OCI-LY3 (cell line): ENCODE results near the gene SURF4.
A peak's percentile ranks its signal among the peaks of the same experiment; 100 is the strongest.

Experiments
- H2AFZ ChIP-seq: fragments of 200-600, 300-600 bp; shearing (Covaris generic); 2 replicates; pipeline ENCODE4 v1.6.0; 2014; ENCODE audit warnings: antibody characterized with exemption, low read depth, low read length
- H3K27ac ChIP-seq: fragments of 200-600, 300-600 bp; sonication (generic); 2 replicates; pipeline ENCODE4 v1.5.1; 2014; ENCODE audit warnings: mild to moderate bottlenecking, low read length, moderate library complexity, mixed read lengths
- H3K27me3 ChIP-seq: fragments of 200-600, 300-600 bp; sonication (generic); 2 replicates; pipeline ENCODE4 v1.6.1; 2014; ENCODE audit warnings: low read depth, low read length, mixed read lengths
- H3K36me3 ChIP-seq: fragments of 200-600, 300-600 bp; sonication (generic); replicated peaks from 2 replicates; pipeline ENCODE3; 2014; ENCODE audit warnings: low read depth, low read length, mixed read lengths
- H3K4me1 ChIP-seq: fragments of 300-600, 200-600 bp; sonication (generic); 2 replicates; pipeline ENCODE4 v1.6.1; 2014; ENCODE audit warnings: low read length, mixed read lengths
- H3K4me2 ChIP-seq: fragments of 200-600, 300-600 bp; sonication (generic); 2 replicates; pipeline ENCODE4 v1.6.1; 2014; ENCODE audit warnings: low read length, mixed read lengths
- H3K4me3 ChIP-seq: fragments of 300-600, 200-600 bp; sonication (generic); 2 replicates; pipeline ENCODE4 v1.5.1; 2014; ENCODE audit warnings: antibody characterized with exemption, mild to moderate bottlenecking, low read length, moderate library complexity
- H3K79me2 ChIP-seq: fragments of 300-600, 200-600 bp; shearing (Covaris generic); 2 replicates; pipeline ENCODE4 v1.6.1; 2014; ENCODE audit warnings: mild to moderate bottlenecking, low read length, mixed read lengths
- H3K9ac ChIP-seq: fragments of 300-600, 200-600 bp; shearing (Covaris generic); 2 replicates; pipeline ENCODE4 v1.6.0; 2014; ENCODE audit warnings: mild to moderate bottlenecking, low read length, moderate library complexity
- H3K9me3 ChIP-seq: fragments of 200-600, 300-600 bp; shearing (Covaris generic); 2 replicates; pipeline ENCODE4 v1.6.1; 2014; ENCODE audit warnings: low read length, mixed read lengths; ENCODE audit not compliant: insufficient read depth
- H4K20me1 ChIP-seq: fragments of 200-600, 300-600 bp; sonication (generic); 2 replicates; pipeline ENCODE4 v1.6.1; 2016; ENCODE audit warnings: low read length, mixed read lengths; ENCODE audit not compliant: insufficient read depth
- EZH2phosphoT487 ChIP-seq: fragments of 200-600 bp; shearing (Covaris generic); IDR thresholded peaks from 2 replicates; pipeline ENCODE4 v1.6.1; 2018; ENCODE audit warnings: antibody characterized with exemption, mixed run types, low read depth
- TF ChIP-seq, protein P1 (sequence below): fragments of 200-600, 300-600 bp; sonication (generic); IDR thresholded peaks from 2 replicates; pipeline ENCODE4 v1.5.1; 2014; ENCODE audit warnings: antibody characterized with exemption, low read length, low read depth

The SURF4 gene

DNA sequence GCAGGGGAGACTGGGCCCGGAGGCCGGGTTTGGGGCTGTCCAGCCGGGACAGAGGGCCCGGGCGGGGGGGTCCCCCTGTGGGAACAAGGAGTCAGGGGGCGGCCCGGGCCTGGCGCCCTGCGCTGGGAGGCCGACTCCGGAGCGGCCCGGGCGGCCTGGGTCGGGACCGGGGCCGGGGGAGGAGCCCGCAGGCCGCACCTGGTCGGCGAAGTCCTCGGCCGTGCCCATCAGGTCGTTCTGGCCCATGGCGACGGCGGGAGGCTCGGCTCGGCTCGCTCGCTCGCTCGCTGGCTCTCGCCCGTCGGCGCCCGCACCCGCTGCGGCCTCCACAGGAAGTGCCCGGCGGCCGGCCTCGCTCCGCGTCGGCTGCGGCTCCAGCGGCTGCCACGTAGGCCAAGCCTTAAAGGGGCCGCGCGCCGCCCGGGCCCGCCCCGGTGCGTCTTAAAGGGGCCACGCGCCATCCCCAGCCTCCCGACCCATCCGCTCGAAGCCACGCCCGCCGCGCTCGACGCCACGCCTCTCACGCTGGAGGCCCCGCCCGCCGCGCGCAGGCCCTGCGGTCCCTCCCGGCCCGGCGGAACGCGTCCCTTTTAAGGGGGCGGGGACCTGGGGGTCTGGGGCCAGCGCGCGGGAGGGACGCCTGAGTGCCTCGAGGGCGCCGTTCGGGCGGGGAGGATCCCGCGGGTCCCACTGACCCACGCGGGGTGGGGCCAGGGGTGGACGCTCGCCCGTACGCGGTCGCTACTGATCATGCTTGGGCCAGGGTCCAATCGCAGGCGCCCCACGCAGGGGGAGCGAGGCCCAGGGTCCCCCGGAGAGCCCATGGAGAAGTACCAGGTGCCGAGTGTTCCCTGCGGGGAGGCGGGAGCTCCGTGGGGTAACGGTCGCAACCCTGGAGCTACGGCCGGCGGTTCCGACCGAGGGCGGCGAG lies at the start of gene SURF4, which contains the start of gene STKLD1:
TSS of gene SURF4 (minus strand) at position 337 of the 931 bp plus-strand sequence. CDS start at position 246, 91 bp downstream.
TSS of gene STKLD1 (plus strand) at position 643 of the 931 bp plus-strand sequence. CDS start at position 751, 108 bp downstream.
- peak within 1 kb of the TSS; percentile 61; the same call in 1 of the 2 replicates for H2AFZ ChIP-seq

DNA sequence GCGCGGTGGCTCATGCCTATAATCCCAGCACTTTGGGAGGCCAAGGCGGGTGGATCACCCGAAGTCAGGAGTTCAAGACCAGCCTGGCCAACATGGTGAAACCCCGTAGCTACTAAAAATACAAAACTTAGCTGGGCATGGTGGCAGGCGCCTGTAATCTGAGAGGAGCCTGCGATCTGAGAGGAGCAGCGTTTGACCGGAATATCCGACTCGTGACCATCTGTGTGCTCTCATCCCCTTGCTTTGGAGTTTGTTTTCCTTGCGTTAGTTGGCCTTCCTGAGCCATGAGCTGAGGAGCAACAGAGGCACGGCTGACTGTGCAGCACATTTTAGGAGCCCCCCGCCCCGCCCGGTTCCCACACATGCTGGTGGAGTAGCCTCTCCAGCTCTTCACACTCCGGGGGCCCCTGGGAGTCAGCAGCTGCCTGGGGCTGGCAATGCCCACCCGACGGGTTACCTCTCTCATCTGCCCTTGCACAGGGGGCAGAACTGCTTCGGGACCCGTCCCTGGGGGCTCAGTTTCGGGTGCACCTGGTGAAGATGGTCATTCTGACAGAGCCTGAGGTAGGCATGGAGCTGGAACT lies 49.3 kb upstream of the SURF4 start:
- no peak for TF ChIP-seq EZH2phosphoT487
- TF ChIP-seq, protein P1, sequence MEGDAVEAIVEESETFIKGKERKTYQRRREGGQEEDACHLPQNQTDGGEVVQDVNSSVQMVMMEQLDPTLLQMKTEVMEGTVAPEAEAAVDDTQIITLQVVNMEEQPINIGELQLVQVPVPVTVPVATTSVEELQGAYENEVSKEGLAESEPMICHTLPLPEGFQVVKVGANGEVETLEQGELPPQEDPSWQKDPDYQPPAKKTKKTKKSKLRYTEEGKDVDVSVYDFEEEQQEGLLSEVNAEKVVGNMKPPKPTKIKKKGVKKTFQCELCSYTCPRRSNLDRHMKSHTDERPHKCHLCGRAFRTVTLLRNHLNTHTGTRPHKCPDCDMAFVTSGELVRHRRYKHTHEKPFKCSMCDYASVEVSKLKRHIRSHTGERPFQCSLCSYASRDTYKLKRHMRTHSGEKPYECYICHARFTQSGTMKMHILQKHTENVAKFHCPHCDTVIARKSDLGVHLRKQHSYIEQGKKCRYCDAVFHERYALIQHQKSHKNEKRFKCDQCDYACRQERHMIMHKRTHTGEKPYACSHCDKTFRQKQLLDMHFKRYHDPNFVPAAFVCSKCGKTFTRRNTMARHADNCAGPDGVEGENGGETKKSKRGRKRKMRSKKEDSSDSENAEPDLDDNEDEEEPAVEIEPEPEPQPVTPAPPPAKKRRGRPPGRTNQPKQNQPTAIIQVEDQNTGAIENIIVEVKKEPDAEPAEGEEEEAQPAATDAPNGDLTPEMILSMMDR: no peak

More for the DNA sequence above, at the start of gene SURF4, which contains the start of gene STKLD1:
- Histone ChIP-seq H3K4me3 (peak within 1 kb of the TSS; percentile 93), H3K4me2 (peak within 1 kb of the TSS; percentile 77), H3K79me2 (peaks cover 49% of the 10 kb centered on the region), H3K36me3 (peaks cover 17% of the 10 kb centered on the region), H3K27ac (peak within 1 kb of the TSS; percentile 60), H4K20me1 (peaks cover 35% of the 10 kb centered on the region), H3K4me1 (peaks cover 11% of the 10 kb centered on the region; the same call in 1 of the 2 replicates), H3K9me3 (no peaks in the 10 kb centered on the region), H3K27me3 (no peaks in the 10 kb centered on the region), H3K9ac (peak within 1 kb of the TSS; percentile 99)
- TF ChIP-seq, protein P1: no peak

DNA sequence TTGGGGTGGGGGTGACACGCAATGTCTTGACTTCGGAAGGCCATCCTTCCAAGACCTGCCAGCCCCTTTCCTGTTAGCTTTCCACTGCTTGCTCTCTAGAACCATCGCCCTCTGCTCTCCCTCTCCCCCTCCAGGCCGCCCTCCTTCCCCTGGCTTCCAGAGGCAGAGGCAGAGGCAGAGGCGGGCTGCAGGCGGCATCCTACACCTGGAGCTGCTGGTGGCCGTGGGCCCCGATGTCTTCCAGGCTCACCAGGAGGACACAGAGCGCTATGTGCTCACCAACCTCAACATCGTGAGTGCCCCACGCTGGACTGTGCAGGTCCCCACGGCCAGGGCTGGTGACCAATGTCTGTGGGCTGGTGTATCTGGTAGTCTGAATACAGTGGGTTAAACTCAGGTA lies 48.3 kb upstream of the SURF4 start:
- TF ChIP-seq EZH2phosphoT487: no peak
- TF ChIP-seq, protein P1: no peak
- Histone ChIP-seq H3K9me3 (no peaks in the 10 kb centered on the region), H3K79me2 (peaks cover 4% of the 10 kb centered on the region), H3K27me3 (no peaks in the 10 kb centered on the region), H4K20me1 (no peaks in the 10 kb centered on the region), H3K4me1 (peaks cover 25% of the 10 kb centered on the region), H3K27ac (no peak overlapping the region), H3K36me3 (no peaks in the 10 kb centered on the region), H3K4me2 (no peak overlapping the region), H3K9ac (no peak overlapping the region), H2AFZ (no peak overlapping the region), H3K4me3 (no peak overlapping the region)

More for the DNA sequence above, 49.3 kb upstream of the SURF4 start:
- no peak overlapping the region for H2AFZ ChIP-seq
- no peaks in the 10 kb centered on the region for H3K9me3 ChIP-seq
- no peak overlapping the region for H3K4me2 ChIP-seq
- H3K36me3 ChIP-seq: no peaks in the 10 kb centered on the region
- no peaks in the 10 kb centered on the region for H3K79me2 ChIP-seq
- H3K27ac ChIP-seq: no peak overlapping the region
- H3K9ac ChIP-seq: no peak overlapping the region
- no peaks in the 10 kb centered on the region for H4K20me1 ChIP-seq
- H3K27me3 ChIP-seq: no peaks in the 10 kb centered on the region
- peaks cover 18% of the 10 kb centered on the region for H3K4me1 ChIP-seq
- no peak overlapping the region for H3K4me3 ChIP-seq

GRCh38 chr9:133423216-133423615 lies 47.4 kb upstream of the SURF4 start:
- H3K27ac ChIP-seq: no peak overlapping the region
- H3K79me2 ChIP-seq: peaks cover 14% of the 10 kb centered on the region
- no peak overlapping the region for H3K4me2 ChIP-seq
- no peak overlapping the region for H3K9ac ChIP-seq
- H3K4me3 ChIP-seq: no peak overlapping the region
- H2AFZ ChIP-seq: no peak overlapping the region
- H3K4me1 ChIP-seq: peaks cover 31% of the 10 kb centered on the region
- TF ChIP-seq EZH2phosphoT487: no peak
- TF ChIP-seq, protein P1: no peak
- H3K27me3 ChIP-seq: no peaks in the 10 kb centered on the region
- H4K20me1 ChIP-seq: no peaks in the 10 kb centered on the region
- no peaks in the 10 kb centered on the region for H3K36me3 ChIP-seq
- H3K9me3 ChIP-seq: no peaks in the 10 kb centered on the region
